HepG2 (cell line): Measurements from ENCODE around the gene RXFP1. TPM values are rescaled to one million over a fixed set of nuclear protein-coding genes. Genes with fewer than 3 reads are reported as not detected.

Experiments
- ATAC-seq: fragments of 200-7000 bp; cut with Tn5 transposase; 3 replicates; pipeline ENCODE4 v1.9.1; 2020; ENCODE audit warnings: mild to moderate bottlenecking, moderate library complexity
- BruUV-seq: library from RNA; stranded (reverse); fragments of 400-500 nt; replicated peaks from 2 replicates; lab custom pipeline; 2021; lab: Mats Ljungman, UMichigan
- CTCF ChIA-PET: fragments of 300-600 bp; formaldehyde crosslinking; extraction: SDS; loops from one replicate; lab custom pipeline; 2021; ENCODE audit warnings: low total read pairs, inconsistent platforms, low intra/inter-chr PET ratio; lab: Yijun Ruan, JAX
- POLR2A ChIA-PET: fragments of 350-600 bp; sonication (Branson Sonifier 250); formaldehyde crosslinking; loops from one replicate; lab custom pipeline; 2020; ENCODE audit warnings: antibody characterized with exemption, inconsistent platforms; lab: Yijun Ruan, JAX
- DNase-seq: peaks from one replicate; pipeline ENCODE4 v3.0.0-alpha.2; 2015; ENCODE audit warnings: low spot score
- FAIRE-seq: peaks from 3 replicates; lab custom pipeline; 2011; peaks lifted over from hg19 to GRCh38; lab: Jason Lieb, UNC
- H2AFZ ChIP-seq: one replicate; pipeline ENCODE4 v1.6.1; 2011; ENCODE audit warnings: low read length, inconsistent platforms
- H3K27ac ChIP-seq: fragments of 300-600 bp; 3 replicates; pipeline ENCODE4 v1.8.0; 2011; ENCODE audit warnings: mixed run types, mild to moderate bottlenecking, mixed read lengths, low read length, inconsistent platforms; ENCODE audit not compliant: insufficient read depth; ENCODE audit errors: extremely low read length
- H3K27me3 ChIP-seq, 2 experiments: fragments of 200-600 bp in 1 of 2; 2 replicates in 1 of 2; 3 replicates in 1 of 2; pipeline versions ENCODE4 v1.6.0 to v1.8.0; 2011; ENCODE audit warnings: low read length in 2 of 2, mild to moderate bottlenecking in 2 of 2, moderate library complexity in 2 of 2, inconsistent platforms in 1 of 2; ENCODE audit not compliant: insufficient read depth in 2 of 2, control insufficient read depth in 1 of 2
- H3K36me3 ChIP-seq, 2 experiments: fragments of 200-600 bp in 1 of 2; replicated peaks in 1 of 2; 2 replicates in 1 of 2; 3 replicates in 1 of 2; pipeline versions ENCODE4 v1.5.1 to v1.8.0; 2011; ENCODE audit warnings: low read length in 2 of 2, inconsistent platforms in 1 of 2; ENCODE audit not compliant: insufficient read depth in 2 of 2, control insufficient read depth in 1 of 2
- H3K4me1 ChIP-seq: 2 replicates; pipeline ENCODE4 v1.5.1; 2012; ENCODE audit warnings: low read length, inconsistent platforms; ENCODE audit not compliant: insufficient read depth
- H3K4me2 ChIP-seq: 2 replicates; pipeline ENCODE4 v1.6.0; 2011; ENCODE audit warnings: low read depth, low read length, inconsistent platforms
- H3K4me3 ChIP-seq, 3 experiments: fragments of 200-600 bp in 1 of 3; sonication (generic), shearing (Covaris generic) in 1 of 3; replicated peaks in 1 of 3; 2 replicates each; pipeline ENCODE4 v1.5.1; 2011 to 2016; ENCODE audit warnings: low read length in 3 of 3, inconsistent platforms in 2 of 3, low read depth in 2 of 3, mild to moderate bottlenecking in 2 of 3, control low read depth in 1 of 3, mixed read lengths in 1 of 3; ENCODE audit not compliant: insufficient read depth in 1 of 3
- H3K79me2 ChIP-seq: one replicate; pipeline ENCODE4 v1.6.1; 2011; ENCODE audit warnings: low read length, inconsistent platforms; ENCODE audit not compliant: insufficient read depth
- H3K9ac ChIP-seq: 2 replicates; pipeline ENCODE4 v1.6.0; 2011; ENCODE audit warnings: mild to moderate bottlenecking, low read depth, low read length, inconsistent platforms; ENCODE audit not compliant: insufficient read depth
- H3K9me3 ChIP-seq: 2 replicates; pipeline ENCODE4 v1.5.1; 2012; ENCODE audit warnings: mild to moderate bottlenecking, low read length
- H4K20me1 ChIP-seq: 2 replicates; pipeline ENCODE4 v1.6.0; 2011; ENCODE audit warnings: inconsistent platforms, mild to moderate bottlenecking, low read length, moderate library complexity; ENCODE audit not compliant: insufficient read depth
- AKNA ChIP-seq: sonication (generic); formaldehyde crosslinking; IDR thresholded peaks from 2 replicates; pipeline ENCODE4 v1.4.0; 2020; ENCODE audit warnings: missing genetic modification reagents, borderline replicate concordance
- CTCF ChIP-seq: sonication (generic); formaldehyde crosslinking; IDR thresholded peaks from 2 replicates; pipeline ENCODE4 v1.5.0; 2020; ENCODE audit warnings: mild to moderate bottlenecking, missing genetic modification reagents, moderate library complexity
- MAFF ChIP-seq: IDR thresholded peaks from 2 replicates; pipeline ENCODE4 v1.6.1; 2011; ENCODE audit warnings: low read depth, low read length, improper control_type of control experiment
- MIER2 ChIP-seq: IDR thresholded peaks from 2 replicates; pipeline ENCODE4 v1.6.1; 2016; ENCODE audit warnings: missing biosample characterization, missing genetic modification reagents
- NFYB ChIP-seq: sonication (generic); formaldehyde crosslinking; IDR thresholded peaks from 2 replicates; pipeline ENCODE4 v1.4.0; 2020; ENCODE audit warnings: missing genetic modification reagents
- NFYC ChIP-seq: IDR thresholded peaks from 2 replicates; pipeline ENCODE4 v1.6.1; 2016; ENCODE audit warnings: missing genetic modification reagents, missing compliant biosample characterization
- RARA ChIP-seq: IDR thresholded peaks from 2 replicates; pipeline ENCODE4 v1.6.1; 2016; ENCODE audit warnings: missing genetic modification reagents, missing compliant biosample characterization
- SMC3 ChIP-seq: IDR thresholded peaks from 2 replicates; pipeline ENCODE4 v1.6.1; 2011; ENCODE audit warnings: low read length, improper control_type of control experiment
- SP5 ChIP-seq: IDR thresholded peaks from 2 replicates; pipeline ENCODE4 v1.6.1; 2016; ENCODE audit warnings: low read depth, borderline replicate concordance
- STAG1 ChIP-seq: sonication (generic); formaldehyde crosslinking; IDR thresholded peaks from 2 replicates; pipeline ENCODE4 v1.4.0; 2020; ENCODE audit warnings: missing genetic modification reagents
- TCF7L2 ChIP-seq: IDR thresholded peaks from 2 replicates; pipeline ENCODE4 v1.6.1; 2011; ENCODE audit warnings: mild to moderate bottlenecking, low read depth, low read length, moderate library complexity
- ZEB1 ChIP-seq: IDR thresholded peaks from 2 replicates; pipeline ENCODE4 v1.6.1; 2012; ENCODE audit warnings: mild to moderate bottlenecking, low read depth, inconsistent platforms; ENCODE audit not compliant: insufficient replicate concordance
- whole genome bisulfite sequencing: methylation state at CpG from one replicate; pipeline ENCODE4 v1.1.6; 2017; ENCODE audit warnings: low lambda C conversion rate; 5-methylcytosine and 5-hydroxymethylcytosine counted together
- in situ Hi-C: cut with HindIII; loops from 2 replicates; pipeline ENCODE4 v1.10.0; 2017; ENCODE audit warnings: low pct_unique_long_range_greater_than_20kb; ENCODE audit not compliant: extremely low pct_ligation_motif_present
- intact Hi-C: fragments of 100-400 bp; cut with micrococcal nuclease; formaldehyde crosslinking; loops from one replicate; pipeline ENCODE4 v1.10.0; 2022; ENCODE audit not compliant: unreplicated experiment
- polyA plus RNA-seq, 8 experiments: library from polyadenylated mRNA; depleted of rRNA in 3 of 8; stranded (reverse) in 7 of 8; unstranded in 1 of 8; fragments of >200 nt; fragmentation: Illumina TruSeq in 4 of 8; extraction: Trizol in 4 of 8; gene quantifications; 2 replicates each; pipeline versions ENCODE4 v1.2.1 to v1.2.3, GENCODE V29; 2011 to 2016; ENCODE audit warnings: low read depth in 4 of 8, missing spikeins in 1 of 8, mixed read lengths in 1 of 8; ENCODE audit not compliant: insufficient read depth in 1 of 8
- total RNA-seq, 5 experiments: library from RNA; depleted of rRNA; stranded (reverse); fragments of >200 nt; fragmentation: Illumina TruSeq; extraction: Trizol; gene quantifications; 2 replicates each; pipeline ENCODE4 v1.2.3, GENCODE V29; 2016; ENCODE audit warnings: low read depth in 1 of 5

RXFP1 gene
- total and polyA plus RNA-seq, 2 of the 13 experiments (the other 11 are each of a cell fraction or from before 2014, with no cell fraction given), result not detected

DNA sequence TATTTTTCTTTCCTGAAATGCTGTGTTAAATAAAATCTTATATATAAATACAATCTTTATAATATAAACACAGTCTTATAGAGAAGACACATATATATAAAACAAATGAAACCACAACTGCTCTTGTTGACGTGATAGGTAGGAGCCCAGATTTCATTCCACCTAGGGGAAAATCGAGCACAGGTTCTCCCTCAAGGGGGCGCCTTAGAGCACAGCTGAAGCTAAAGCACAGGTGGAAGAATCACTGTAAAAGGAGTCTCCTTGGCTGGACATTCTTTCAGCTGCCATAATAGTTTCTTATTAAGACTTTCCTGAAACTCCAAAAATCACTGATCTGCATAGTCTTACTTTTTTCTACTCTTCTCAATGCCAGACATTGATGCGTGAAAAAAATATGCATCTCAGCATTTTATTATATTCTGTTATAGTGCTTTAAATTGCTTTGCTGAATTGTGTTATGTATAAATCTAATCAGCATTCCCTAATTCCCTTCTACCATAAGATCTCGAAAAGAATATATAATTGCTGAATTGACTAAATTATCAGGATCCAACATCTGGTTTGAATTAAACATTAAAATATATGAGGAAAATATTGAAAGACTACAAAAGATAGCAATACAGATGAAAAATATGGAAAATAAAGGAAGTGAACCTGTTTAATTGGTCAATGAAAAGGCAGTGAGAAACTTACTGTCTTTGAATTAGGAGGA, 25.5 kb upstream of the RXFP1 start (continued):
- TF ChIP-seq MAFF, result peak; percentile 65; the same call in 1 of the 2 replicates
- TF ChIP-seq CTCF (CRISPR knock-in tag), result peak; percentile 56
- peak; percentile 23; the same call in 1 of the 2 replicates for TF ChIP-seq SMC3
- no peak for TF ChIP-seq TCF7L2
- peak; percentile 31; the same call in 1 of the 2 replicates for TF ChIP-seq STAG1 (CRISPR knock-in tag)
- TF ChIP-seq SP5 (CRISPR knock-in tag), result no peak
- TF ChIP-seq, all 625 proteins: peak for 5

DNA sequence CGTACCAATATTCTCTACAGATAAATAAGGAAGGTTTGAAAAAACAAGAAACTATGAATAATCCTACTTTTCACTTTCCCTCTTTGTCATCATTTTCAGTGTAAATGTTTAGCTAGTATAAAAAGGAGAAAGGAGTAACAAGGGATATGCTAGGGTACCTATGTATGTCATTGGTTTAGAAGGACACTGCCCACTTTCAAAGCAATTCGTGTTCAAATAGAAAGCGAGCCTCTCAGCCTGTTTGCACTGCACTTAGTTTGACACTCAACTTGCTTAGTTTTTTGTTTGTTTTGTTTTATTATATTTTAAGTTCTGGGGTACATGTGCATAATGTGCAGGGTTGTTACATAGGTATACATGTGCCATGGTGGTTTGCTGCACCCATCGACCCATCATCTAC, 21.6 kb upstream of the RXFP1 start:
- no peaks in the 10 kb centered on the region for H3K79me2 ChIP-seq
- in situ Hi-C loops, result no loop called here
- TF ChIP-seq NFYB (CRISPR knock-in tag), result no peak
- TF ChIP-seq RARA (CRISPR knock-in tag), result no peak
- TF ChIP-seq NFYC (CRISPR knock-in tag), result no peak
- TF ChIP-seq MIER2 (CRISPR knock-in tag), result no peak
- no peak for TF ChIP-seq AKNA (CRISPR knock-in tag)
- TF ChIP-seq ZEB1, result no peak
- no peaks in the 10 kb centered on the region for H4K20me1 ChIP-seq
- ChIA-PET CTCF (no interaction called here), POLR2A (no interaction called here)
- 1% methylated on average over 4 of the region's 4 CpGs for WGBS
- H3K36me3 ChIP-seq, result no peaks in the 10 kb centered on the region
- intact Hi-C loops, result no loop called here
- no peaks in the 10 kb centered on the region for H3K27me3 ChIP-seq
- no peak overlapping the region for H3K9ac ChIP-seq
- no peak overlapping the region for H3K27ac ChIP-seq
- H3K4me3 ChIP-seq, result no peak overlapping the region
- H3K9me3 ChIP-seq, result no peaks in the 10 kb centered on the region
- BruUV-seq, result no TSS peak
- no peak overlapping the region for H2AFZ ChIP-seq
- no peaks in the 10 kb centered on the region for H3K4me1 ChIP-seq
- no peak overlapping the region for H3K4me2 ChIP-seq
- DNase-seq (no peak), FAIRE-seq (no peak), ATAC-seq (no peak)
